GM19452 (cell line): Measurements from ENCODE around the gene CETP.
"Not testable (repeated sequence)": the region's sequence is repeated elsewhere in the genome, so short reads cannot be mapped to it uniquely, and the experiment has no call there.

Source experiments
- ATAC-seq: cut with Tn5 transposase; IDR thresholded peaks from one replicate; pipeline ENCODE4 v1.9.1; 2021; ENCODE audit not compliant: unreplicated experiment

Gene CETP

DNA sequence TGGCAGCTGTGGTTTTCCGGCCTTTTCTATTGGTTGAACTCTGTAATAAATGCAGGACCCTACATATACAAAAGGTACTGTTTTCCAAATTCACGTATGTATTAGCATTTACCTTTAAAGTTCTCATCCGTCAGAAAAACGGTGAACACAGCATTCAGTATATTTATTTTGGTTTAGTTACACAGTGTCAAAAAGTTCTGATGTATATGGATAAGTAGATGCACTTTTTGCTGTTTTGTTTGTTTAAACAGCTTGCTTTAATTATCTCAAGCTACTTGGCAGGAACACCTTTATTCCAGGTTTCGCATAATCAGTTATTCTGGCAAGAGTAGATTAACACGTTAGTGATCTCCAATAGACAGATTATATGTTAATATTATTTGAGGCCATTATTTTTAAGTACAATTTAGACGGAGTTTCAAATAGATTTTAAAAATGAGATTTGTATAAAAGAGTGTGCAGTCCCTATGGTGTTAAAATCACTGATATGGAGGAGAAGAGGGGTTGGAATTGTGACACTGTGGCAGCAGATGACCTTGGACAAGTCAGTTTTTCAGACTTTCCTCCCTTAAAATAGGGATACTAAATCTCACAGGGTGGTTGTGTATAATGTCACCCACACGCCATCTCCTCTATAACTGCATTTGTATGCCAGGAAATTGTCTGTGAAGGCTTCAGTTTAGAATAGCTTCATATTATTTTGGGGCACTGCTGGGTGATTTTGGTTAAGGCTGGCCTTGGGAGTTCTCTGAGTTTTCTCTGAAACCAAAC is 27.7 kb upstream of the CETP start:
- ATAC-seq, result no peak

DNA sequence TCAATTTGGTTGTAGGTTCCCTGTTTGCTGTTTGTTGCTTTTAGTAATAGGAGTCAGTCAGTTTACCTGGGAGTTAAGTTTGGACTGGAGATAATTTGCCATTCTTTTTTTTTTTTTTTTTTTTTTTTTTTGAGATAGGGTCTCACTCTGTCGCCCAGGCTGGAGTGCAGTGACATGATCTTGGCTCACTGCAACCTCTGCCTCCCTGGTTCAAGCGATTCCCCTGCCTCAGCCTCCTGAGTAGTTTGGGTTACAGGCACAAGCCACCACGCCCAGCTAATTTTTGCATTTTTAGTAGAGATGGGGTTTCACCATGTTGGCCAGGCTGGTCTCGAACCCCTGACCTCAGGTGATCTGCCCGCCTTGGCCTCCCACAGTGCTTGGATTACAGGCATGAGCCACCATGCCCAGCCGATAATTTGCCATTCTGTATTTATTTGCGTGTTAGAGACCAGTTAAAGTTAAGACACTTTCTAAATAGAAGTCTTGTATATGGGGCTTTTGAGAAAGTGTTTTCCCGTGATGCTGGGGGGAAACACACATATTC is 27.1 kb upstream of the CETP start:
- ATAC-seq, result not testable (repeated sequence)

DNA sequence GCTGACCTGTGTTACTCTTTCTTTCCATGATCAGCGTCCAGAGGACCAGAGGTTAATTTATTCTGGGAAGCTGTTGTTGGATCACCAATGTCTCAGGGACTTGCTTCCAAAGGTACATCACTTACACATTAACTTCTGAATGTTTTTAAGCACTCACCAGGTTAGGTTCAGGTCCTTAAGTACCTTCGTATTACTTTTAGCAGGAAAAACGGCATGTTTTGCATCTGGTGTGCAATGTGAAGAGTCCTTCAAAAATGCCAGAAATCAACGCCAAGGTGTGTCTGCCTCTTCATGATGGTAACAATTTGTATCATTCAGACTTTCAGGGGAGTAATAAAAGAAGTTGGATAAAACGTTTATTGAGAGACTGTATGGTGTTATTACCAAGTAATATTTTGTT is 26.5 kb upstream of the CETP start:
- ATAC-seq, result no peak

DNA sequence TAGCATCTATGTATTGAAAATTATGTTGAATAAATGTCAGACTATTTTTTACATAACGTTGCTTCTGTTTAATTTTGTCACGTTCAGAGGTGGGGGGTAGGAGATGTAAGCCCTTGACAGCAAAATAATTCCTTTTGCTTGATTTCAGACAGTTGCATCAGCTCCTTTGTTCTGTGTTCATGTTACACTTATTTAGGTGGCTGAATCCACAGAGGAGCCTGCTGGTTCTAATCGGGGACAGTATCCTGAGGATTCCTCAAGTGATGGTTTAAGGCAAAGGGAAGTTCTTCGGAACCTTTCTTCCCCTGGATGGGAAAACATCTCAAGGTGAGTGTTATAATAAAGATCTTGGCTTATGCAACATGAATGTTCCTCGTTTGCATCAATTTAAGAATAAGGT is 25.3 kb upstream of the CETP start:
- ATAC-seq, result no peak

DNA sequence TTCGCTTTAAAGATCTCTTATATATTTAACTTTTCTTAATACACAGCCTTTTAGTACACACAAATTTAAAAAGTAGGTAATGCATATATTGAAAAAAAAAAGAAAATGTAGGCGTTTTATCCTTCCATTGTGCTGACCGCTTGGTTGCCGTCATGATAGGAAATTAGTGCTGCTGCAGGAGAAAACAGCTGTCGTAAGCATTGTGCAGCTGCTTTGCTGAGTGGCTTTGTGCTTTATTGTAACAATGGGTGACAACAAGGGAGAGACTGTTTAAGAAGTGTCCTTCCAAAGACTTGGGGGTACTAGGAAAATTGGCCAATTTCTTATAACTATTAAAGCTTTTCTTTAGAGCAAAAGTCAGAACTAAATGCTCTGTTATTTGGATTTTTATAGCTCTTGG is 24.8 kb upstream of the CETP start:
- ATAC-seq, result no peak

DNA sequence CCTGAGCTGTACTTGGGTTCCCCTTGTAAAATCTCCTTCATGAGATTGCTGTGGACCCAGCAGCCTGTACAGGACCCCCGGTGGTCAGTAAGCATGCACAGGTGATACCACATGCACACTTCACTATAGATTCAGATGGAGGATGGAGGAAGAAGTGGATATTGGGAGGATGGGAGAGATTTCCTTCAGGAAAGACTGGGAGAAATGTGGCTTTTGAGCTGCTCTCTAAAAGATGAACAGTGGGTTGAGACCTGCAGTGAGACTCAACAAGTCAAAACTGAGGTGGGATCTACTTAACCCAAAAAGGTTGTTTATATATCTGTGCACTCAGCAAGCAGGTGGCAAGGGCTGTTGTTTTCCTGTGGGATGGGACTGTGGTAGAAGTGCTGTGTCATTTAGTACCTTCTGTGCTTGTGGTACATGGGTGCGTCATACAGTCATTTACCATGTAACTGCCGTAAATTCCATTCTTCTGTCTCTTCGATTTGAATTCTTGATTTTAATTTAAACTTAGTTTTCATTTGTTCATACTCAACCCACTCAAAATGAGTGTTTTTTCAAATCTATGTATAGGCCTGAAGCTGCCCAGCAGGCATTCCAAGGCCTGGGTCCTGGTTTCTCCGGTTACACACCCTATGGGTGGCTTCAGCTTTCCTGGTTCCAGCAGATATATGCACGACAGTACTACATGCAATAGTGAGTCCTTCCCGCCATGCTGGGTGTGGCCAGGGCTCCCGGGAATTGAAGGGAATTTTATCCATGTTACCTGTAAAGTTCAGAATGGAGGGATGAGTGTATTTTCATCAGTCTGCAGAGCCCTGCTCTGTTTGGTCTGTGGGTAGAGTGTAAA is 22.9 kb upstream of the CETP start:
- ATAC-seq, result peak; percentile 44

DNA sequence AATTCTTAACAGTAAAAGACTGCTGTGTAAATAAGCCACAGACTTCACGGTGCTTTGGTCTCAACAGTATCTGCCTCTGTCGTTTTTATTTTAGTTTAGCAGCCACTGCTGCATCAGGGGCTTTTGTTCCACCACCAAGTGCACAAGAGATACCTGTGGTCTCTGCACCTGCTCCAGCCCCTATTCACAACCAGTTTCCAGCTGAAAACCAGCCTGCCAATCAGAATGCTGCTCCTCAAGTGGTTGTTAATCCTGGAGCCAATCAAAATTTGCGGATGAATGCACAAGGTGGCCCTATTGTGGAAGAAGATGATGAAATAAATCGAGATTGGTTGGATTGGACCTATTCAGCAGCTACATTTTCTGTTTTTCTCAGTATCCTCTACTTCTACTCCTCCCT is 21.9 kb upstream of the CETP start:
- ATAC-seq, result no peak

DNA sequence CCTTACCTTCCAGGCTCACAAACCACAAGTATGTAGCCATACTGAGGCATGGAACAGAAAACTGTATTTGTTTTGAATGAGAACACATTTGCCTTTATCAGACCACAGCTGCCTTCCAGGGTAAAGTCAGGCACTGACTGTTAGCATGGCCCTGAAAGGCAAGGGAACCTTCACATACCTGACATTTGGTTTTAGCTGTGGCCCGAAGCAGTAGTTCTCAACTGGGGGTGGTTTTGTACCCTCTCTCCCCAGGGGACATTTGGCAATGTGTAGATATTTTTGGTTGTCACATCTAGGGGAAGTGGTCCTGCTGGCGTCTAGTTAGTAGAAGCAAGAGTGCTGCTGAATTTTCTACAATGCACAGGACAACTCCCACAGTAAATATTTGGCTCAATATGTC is 20.7 kb upstream of the CETP start:
- no peak for ATAC-seq

DNA sequence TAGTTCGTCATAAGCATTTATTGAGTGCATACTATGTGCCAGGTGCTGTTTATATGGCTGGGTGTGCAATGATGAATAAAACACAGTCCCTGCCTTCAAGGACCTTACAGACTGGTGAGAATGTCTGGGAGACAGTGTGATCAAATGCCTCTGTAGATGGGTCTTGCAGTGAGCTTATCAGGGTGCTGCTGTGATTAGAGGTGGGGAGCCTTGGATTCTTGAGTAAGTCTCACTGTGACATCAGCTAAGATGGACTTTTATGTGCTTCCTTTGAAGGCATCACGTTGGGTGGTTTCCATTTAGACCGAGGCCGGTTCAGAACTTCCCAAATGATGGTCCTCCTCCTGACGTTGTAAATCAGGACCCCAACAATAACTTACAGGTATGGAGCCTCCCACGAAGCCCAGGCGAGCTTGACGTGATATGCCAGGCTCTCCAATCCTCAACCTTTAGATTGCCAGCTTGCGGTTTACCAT is 19.9 kb upstream of the CETP start:
- no peak for ATAC-seq

DNA sequence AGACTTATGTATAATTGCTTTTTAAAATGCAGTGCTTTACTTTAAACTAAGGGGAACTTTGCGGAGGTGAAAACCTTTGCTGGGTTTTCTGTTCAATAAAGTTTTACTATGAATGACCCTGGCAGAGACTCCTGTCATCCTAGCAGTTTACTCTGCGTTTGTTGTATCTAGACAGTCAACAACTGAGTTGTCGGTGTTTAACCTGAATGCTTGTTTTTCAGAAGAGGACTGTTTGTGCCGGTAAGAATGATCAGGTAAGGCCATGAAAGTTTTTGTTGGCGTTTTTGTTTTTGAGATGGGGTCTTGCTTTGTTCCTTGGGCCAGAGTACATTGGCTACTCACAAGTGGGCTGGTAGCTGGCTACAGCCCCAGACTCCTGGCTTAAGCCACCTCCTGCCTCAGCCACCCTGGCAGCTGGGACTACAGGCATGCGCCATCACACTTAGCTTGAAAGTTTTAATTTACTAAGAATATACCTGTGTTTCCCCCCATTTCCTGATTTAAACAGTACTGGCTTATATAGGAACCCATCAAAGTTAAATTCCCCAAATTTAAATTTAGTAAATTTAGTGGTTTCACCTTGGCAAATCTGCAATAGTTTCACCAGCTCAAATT is 17.9 kb upstream of the CETP start:
- ATAC-seq, result no peak

DNA sequence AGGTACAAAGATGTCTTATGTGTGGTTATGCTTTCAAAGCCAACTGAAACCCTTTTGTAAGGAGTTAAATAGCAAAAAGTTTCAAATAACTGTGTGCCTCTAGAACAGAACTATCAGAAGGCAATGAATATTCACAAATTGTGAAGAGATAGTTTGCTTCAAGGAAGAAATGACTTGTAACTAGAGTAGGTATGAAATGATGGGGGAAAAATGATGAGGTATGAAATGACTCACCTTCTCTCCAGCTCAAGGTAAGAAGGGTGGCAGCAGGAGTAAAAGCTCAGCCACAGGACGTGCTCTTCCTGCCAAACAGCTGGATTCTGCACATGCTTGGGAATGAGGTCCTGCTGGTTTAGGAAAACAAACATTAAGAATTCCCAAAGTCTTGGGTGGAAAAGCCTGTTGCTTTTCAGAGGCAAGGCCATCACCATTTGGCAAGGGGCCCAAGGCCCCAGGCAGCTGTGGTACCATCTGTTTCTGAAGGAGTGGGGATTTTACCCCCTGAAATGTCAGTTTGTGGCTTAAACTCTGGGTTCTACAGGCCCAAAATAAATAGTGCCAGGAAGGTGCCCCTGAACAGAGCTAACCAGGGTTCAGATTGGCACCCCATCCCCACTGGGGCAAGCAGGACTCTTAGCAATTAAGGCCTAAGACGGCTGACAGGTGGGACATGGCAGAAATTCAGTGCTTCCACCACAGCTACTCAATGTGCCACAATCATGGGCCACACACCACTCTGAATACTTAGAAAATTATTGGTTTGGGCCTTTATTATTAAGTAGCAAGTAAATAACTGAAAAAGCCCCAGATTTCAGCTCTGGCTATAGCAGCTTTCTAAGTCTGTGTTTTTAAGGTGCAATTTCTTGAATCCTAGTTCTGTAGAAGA is 16.6 kb upstream of the CETP start:
- peak; percentile 42 for ATAC-seq

DNA sequence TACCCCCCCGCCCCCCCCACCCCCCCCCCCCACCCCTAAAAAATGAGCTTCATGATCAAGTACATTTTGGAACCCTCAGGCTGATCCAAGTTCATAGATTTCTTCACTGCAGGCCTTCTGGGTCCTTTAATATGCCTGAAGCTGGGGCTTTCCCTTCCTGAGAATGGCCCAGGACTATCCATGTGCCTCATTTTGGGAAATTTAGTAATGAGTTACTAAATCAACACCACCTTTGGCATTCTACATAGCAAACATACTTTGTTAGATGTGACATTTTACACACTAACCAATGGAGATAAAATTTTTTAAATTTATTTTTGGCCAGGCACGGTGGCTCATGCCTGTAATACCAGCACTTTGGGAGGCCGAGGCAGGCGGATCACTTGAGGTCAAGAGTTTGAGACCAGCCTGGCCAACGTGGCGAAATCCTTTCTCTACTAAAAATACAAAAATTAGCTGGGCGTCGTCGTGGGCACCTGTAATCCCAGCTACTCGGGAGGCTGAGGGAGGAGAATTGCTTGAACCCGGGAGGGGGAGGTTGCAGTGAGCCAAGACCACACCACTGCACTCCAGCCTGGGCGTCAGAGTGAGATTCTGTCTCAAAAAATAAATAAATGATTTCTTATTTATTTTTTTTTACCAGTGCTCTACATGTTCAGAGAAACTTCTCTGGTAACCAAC is 15.8 kb upstream of the CETP start:
- no peak for ATAC-seq

DNA sequence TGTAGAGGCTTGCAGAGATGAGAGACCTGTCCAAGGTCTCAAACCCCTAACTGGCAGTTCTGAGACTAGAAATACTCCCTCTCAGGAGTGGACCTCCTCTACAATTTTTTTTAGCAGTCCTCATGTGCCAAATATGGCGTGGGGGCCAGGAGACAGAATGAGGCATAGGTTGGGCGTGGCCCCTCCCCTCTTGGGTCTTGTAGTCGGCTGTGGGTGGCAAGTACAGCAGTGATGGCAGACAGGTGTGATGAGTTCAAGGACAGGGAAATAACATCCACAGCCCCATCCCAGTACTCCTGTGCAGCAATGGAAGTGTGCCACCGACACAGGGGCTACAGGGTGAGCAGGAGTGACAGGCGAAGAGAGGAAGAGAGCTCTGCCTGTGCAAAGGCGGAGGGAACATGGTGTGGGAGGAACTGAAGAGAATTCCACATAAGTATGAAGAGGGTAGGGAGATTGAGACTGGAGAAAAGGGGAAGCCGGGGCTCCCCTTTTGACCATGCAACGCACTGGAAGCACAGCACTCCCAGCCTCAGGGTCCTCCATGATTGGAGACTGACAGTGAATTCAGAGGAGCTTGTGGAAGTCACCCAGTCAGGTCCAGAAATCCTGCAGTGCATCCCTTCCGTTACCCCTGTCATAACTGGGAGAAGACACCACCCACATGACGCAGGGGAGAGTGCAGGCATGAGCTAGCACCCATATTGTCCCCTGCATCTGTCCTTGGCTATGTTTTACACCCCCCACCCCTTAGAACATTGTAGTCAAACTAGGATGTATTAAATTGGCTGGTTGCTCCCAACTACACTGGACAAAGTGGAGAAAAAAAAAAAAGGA is 14.8 kb upstream of the CETP start:
- no peak for ATAC-seq

DNA sequence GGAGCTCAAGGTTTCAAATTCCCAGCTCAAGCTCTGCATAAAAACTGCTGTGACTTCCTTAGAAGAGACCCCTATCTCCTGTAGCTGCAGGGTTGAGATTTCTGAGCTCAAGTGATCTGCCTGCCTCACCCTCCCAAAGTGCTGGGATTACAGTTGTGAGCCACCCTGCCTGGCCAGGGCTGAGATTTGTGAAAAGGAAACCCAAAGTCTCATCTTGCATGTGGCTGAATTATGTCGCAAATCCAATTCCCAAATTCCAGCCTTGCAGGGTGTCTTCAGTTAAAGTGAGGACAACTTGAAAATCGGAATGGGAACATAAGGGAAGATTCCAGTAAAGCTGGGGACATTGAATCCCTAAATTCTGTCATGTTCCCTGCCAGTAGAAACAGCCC is 14.2 kb upstream of the CETP start:
- no peak for ATAC-seq

DNA sequence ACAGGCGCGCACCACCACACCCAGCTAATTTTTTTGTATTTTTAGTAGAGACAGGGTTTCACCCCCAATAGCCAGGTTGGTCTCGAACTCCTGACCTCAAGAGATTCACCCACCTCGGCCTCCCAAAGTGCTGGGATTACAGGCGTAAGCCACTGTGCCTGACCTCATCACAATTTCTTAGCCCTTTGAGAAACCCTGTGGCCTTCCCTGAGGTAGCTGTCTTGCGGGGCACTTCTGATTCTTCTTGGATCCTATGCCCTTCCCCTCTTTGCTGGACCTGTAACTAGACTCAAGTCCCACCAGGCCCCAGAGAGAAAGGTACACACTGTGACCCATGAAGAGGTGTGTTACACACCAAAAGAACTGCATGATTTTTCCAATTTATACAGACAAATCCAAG is 13.5 kb upstream of the CETP start:
- no peak for ATAC-seq

DNA sequence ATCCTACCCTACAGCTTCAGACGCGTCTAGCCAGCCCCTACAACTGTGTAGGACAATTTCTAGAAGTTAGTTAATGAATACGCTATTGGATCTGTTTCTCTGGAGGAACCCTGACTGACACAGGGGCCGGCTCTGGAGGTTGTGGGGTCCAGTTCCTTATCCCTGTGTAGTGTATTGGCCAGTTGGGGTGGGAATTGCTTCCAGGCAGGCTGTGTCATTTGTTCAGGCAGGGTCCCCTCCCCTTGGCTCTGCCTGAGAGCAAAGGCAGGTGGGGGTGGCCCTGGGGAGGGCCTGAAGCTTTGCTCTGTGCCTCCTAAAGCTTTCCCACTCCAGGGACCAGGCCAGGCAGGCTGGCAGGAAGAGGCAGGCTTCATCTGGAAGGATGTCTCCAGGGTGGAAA is 11.7 kb upstream of the CETP start:
- no peak for ATAC-seq

DNA sequence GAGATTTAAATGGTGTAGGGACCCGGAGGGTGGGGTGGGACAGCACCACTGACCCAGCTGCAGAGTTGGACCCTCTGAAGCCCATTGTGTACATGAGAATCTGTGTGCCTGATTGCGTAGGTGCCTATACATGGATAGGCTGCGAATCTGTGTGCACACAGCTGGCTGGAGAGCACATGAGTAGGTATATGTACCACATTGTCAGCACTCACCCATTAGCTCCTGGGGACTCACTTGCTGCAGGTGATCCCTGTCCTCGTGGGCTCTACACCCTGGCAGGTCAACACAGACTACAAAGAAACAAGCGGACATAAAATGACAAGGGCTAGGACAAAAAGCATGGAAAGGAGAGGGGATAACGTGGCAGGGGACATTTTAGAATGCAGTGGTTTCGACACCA is 11.3 kb upstream of the CETP start:
- no peak for ATAC-seq

DNA sequence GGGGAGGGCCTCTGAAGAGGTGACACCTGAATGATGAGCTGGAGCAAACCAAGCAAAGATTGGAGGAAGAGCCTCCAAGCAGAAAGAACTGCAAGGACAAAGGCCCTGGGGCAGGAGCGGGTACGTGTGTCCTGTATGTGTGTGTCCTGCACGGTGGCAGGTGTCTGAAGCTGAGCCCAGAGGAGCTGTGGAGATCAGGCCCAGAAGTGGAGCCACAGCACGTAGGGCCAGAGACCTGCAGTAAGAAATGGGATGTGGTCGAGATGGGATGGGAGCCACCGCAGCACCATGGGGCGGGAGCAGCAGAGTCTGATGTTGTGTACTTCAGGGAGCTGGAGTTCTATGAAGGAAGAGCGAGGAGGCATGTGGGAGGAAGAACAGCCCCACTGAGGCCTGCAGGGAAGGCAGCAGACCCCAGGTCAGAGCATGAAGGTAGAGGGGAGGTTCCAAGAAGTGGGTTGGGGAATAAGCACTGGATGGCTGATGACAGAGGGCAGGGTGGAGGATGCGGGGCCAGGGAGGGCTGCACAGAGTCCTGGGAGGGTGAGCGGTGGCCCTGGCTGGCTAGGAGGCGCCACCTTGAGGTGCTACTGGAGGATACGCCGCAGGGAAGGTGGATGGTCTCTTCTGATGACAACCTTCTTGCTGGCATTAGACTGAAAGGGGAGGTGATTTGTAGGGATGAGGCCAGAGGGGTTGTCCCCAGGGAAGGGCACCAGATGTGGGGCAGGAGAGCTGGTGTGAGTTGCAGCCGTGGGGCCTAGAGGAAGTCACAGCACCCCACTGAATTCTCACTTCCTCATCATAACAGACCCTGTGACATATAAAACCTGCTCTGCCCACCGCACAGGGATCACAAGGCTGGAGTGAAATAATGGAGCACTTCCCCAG is 10.6 kb upstream of the CETP start:
- peak; percentile 67 for ATAC-seq
